ENCODE measurements around the gene BMS1.
"Not testable (repeated sequence)": the region's sequence is repeated elsewhere in the genome, so short reads cannot be mapped to it uniquely, and the experiment has no call there.

The BMS1 gene

GRCh38 chr10:42868530-42868929 lies 85.9 kb downstream of the BMS1 start:
- no peak for DNase-seq (ENCODE audit: low spot score)
- H3K4me3 ChIP-seq = no peak overlapping the region
- H3K27ac ChIP-seq = no peak overlapping the region
- TF ChIP-seq CTCF (IDR thresholded peaks at IDR 0.05) = no peak

GRCh38 chr10:42869977-42870350 lies 87.4 kb downstream of the BMS1 start:
- H3K4me3 ChIP-seq = no peak overlapping the region
- TF ChIP-seq CTCF (IDR thresholded peaks at IDR 0.05) = no peak
- H3K27ac ChIP-seq = no peak overlapping the region
- no peak for DNase-seq (ENCODE audit: low spot score)

- DNase-seq (ENCODE audit: low spot score); H3K27ac ChIP-seq; H3K4me3 ChIP-seq: not testable (repeated sequence)
Observed at GRCh38 chr10:42871138-42871641, 88.6 kb downstream of the BMS1 start.

GRCh38 chr10:42871823-42872222 lies 89.2 kb downstream of the BMS1 start:
- no peak for DNase-seq (ENCODE audit: low spot score)
- Histone ChIP-seq H3K4me3 (no peak overlapping the region), H3K27ac (no peak overlapping the region)
- TF ChIP-seq CTCF (IDR thresholded peaks at IDR 0.05) = no peak

- Histone ChIP-seq H3K4me3 (no peak overlapping the region), H3K27ac (no peak overlapping the region)
- DNase-seq (ENCODE audit: low spot score) = no peak
- no peak for TF ChIP-seq CTCF (IDR thresholded peaks at IDR 0.05)
Observed at GRCh38 chr10:42872865-42873435, 90.4 kb downstream of the BMS1 start.

- no peak overlapping the region for H3K27ac ChIP-seq
- no peak for DNase-seq (ENCODE audit: low spot score)
- TF ChIP-seq CTCF (IDR thresholded peaks at IDR 0.05) = no peak
- no peak overlapping the region for H3K4me3 ChIP-seq
Observed at GRCh38 chr10:42874713-42875387, 92.3 kb downstream of the BMS1 start.

- no peak for DNase-seq (ENCODE audit: low spot score)
- no peak overlapping the region for H3K4me3 ChIP-seq
- H3K27ac ChIP-seq = no peak overlapping the region
- no peak for TF ChIP-seq CTCF (IDR thresholded peaks at IDR 0.05)
Observed at GRCh38 chr10:42875388-42875755, 92.8 kb downstream of the BMS1 start.

All from coronary artery (tissue), 2 donors.